Measurements from ENCODE around the gene SCN5A. TPM values are rescaled to one million over a fixed set of nuclear protein-coding genes. Genes with fewer than 3 reads are reported as not detected.
A peak's percentile ranks its signal among the peaks of the same experiment; 100 is the strongest.

SCN5A gene
- total and polyA plus RNA-seq, 10 donors = 0.02 to 1.2 (median 0.17) TPM; not detected in 3

DNA sequence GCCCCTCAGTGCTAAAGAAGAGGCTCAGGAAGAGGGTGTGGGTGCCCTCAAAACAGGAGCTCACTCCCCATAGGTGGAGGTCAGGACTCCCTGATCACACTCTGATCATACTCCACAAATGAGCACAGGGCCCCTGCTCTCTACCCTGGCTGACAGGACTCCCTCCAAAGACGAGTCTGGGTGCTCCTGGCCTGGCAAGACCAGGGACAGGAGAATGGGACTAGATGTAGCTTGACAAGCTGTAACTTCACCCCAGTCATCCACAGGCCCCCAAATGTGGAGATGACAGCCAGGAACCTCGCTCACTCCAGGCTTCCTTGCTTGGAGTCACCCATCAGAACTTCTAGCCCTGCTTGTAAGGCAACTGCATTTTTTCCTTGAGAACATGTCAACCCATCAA lies 11.1 kb downstream of the SCN5A start:
- DNase-seq = peak; percentile 56
- WGBS, 5 donors = 63 to 79% (median 78%) methylated on average over 2 of the region's 2 CpGs
- TF ChIP-seq, protein P1, sequence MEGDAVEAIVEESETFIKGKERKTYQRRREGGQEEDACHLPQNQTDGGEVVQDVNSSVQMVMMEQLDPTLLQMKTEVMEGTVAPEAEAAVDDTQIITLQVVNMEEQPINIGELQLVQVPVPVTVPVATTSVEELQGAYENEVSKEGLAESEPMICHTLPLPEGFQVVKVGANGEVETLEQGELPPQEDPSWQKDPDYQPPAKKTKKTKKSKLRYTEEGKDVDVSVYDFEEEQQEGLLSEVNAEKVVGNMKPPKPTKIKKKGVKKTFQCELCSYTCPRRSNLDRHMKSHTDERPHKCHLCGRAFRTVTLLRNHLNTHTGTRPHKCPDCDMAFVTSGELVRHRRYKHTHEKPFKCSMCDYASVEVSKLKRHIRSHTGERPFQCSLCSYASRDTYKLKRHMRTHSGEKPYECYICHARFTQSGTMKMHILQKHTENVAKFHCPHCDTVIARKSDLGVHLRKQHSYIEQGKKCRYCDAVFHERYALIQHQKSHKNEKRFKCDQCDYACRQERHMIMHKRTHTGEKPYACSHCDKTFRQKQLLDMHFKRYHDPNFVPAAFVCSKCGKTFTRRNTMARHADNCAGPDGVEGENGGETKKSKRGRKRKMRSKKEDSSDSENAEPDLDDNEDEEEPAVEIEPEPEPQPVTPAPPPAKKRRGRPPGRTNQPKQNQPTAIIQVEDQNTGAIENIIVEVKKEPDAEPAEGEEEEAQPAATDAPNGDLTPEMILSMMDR (IDR thresholded peaks at IDR 0.05 in 8 of 11, conservative IDR thresholded peaks at IDR 0.05 in 3 of 11) = no peak
- no peak overlapping the region for H3K27ac ChIP-seq
- no peak overlapping the region for H3K4me3 ChIP-seq
- intact Hi-C loops (cut with DNase I; ENCODE audit: low total_unique reads) = no loop called here
- H3K4me1 ChIP-seq = no peaks in the 10 kb centered on the region
- H3K9me3 ChIP-seq = no peaks in the 10 kb centered on the region
- H3K36me3 ChIP-seq = no peaks in the 10 kb centered on the region
- H3K27me3 ChIP-seq (replicated peaks in 1 of 7) = peaks cover 0 to 48% (median 0%) of the 10 kb centered on the region in 7 donors

DNA sequence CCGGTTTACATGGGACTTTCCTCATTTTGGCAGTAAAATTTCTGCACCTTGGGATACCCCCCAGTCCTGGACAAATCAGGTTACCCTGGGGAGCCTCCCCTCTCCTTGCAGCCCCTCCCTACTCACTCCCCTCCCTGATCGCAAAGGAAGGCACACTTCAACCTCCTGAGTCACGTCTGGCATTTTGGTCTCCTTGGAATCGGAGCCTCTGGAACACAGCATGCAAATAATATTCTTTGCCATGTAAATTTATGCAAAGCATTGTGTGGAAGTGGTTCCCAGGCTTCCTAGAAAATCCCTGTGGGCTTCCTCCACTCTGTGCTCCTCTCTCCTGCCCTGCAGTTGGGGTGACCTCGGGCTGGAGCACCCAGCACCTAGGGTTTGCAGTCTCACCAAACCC lies 11.6 kb downstream of the SCN5A start:
- 59 to 71% (median 70%) methylated on average over 4 to 5 of the region's 5 CpGs for WGBS, 5 donors
- TF ChIP-seq POLR2A (IDR thresholded peaks at IDR 0.05) (no peak), POLR2AphosphoS5 (IDR thresholded peaks at IDR 0.05) (no peak)
- TF ChIP-seq, protein P1 (IDR thresholded peaks at IDR 0.05 in 8 of 11, conservative IDR thresholded peaks at IDR 0.05 in 3 of 11) = no peak
- peaks cover 0 to 47% (median 0%) of the 10 kb centered on the region in 7 donors for H3K27me3 ChIP-seq (replicated peaks in 1 of 7)
- no peaks in the 10 kb centered on the region for H3K36me3 ChIP-seq
- no peak for DNase-seq
- no peak overlapping the region for H3K27ac ChIP-seq
- H3K9me3 ChIP-seq = no peaks in the 10 kb centered on the region
- H3K4me1 ChIP-seq = no peaks in the 10 kb centered on the region
- H3K4me3 ChIP-seq = no peak overlapping the region
- intact Hi-C loops (cut with DNase I; ENCODE audit: low total_unique reads) = no loop called here

DNA sequence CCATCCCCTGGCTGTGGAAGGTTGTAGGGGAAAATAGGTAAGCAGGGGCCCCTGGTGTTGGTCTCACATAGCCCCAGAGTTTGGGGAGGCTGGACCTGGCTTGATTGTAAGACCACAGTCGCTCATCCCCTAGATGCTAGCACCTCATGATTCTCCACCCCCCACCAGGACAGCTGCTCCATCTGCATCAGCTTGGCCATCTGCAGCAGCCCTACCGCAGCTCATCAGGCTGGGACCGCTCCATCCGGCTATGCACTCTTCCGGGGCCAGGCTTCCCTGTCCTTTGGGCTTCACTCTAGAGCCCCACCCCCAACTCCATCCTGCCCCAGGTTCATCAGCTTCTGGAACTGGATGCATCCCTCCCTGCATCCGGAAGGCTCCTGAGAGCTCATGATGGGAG lies 12.6 kb downstream of the SCN5A start:
- H3K9me3 ChIP-seq = no peaks in the 10 kb centered on the region
- no peak for TF ChIP-seq POLR2AphosphoS5 (IDR thresholded peaks at IDR 0.05)
- TF ChIP-seq, protein P1 (IDR thresholded peaks at IDR 0.05 in 8 of 11, conservative IDR thresholded peaks at IDR 0.05 in 3 of 11) = no peak
- TF ChIP-seq POLR2A (IDR thresholded peaks at IDR 0.05) = no peak
- H3K27ac ChIP-seq = no peak overlapping the region
- H3K4me1 ChIP-seq = no peaks in the 10 kb centered on the region
- H3K36me3 ChIP-seq = no peaks in the 10 kb centered on the region
- H3K4me3 ChIP-seq = no peak overlapping the region
- intact Hi-C loops (cut with DNase I; ENCODE audit: low total_unique reads) = no loop called here
- H3K27me3 ChIP-seq (replicated peaks in 1 of 7) = peaks cover 0 to 42% (median 0%) of the 10 kb centered on the region in 7 donors
- 77 to 86% (median 82%) methylated on average over 6 of the region's 6 CpGs for WGBS, 5 donors
- peak; percentile 49 for DNase-seq

DNA sequence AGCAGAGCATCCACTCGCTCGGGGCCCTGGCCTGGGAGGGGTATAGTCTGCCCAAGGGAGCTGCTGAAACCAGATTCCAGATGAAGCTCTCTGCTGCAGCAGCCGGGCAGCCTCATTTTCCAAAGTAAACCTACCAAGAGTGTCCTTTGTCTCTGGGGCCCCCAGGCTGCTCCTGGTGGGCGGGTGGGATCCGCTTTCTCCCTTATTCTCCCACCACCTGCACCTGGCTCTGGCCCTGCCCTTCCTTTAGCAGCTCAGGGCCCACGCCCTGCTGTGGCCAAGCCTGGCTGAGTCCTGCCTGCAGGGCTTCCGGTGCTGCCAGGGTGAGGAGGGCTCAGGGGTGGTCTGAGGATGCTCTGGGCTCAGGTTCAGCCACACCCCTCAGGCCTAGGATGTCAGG lies 13.0 kb downstream of the SCN5A start:
- H3K27me3 ChIP-seq (replicated peaks in 1 of 7) = peaks cover 0 to 37% (median 0%) of the 10 kb centered on the region in 7 donors
- no peak for TF ChIP-seq POLR2AphosphoS5 (IDR thresholded peaks at IDR 0.05)
- TF ChIP-seq POLR2A (IDR thresholded peaks at IDR 0.05) = no peak
- TF ChIP-seq, protein P1 (IDR thresholded peaks at IDR 0.05 in 8 of 11, conservative IDR thresholded peaks at IDR 0.05 in 3 of 11) = no peak
- no peaks in the 10 kb centered on the region for H3K4me1 ChIP-seq
- no peaks in the 10 kb centered on the region for H3K36me3 ChIP-seq
- H3K9me3 ChIP-seq = no peaks in the 10 kb centered on the region
- H3K4me3 ChIP-seq = no peak overlapping the region
- no peak overlapping the region for H3K27ac ChIP-seq
- whole genome bisulfite sequencing, 5 donors = 75 to 89% (median 78%) methylated on average over 6 to 7 of the region's 7 CpGs
- intact Hi-C loops (cut with DNase I; ENCODE audit: low total_unique reads) = no loop called here
- peak; percentile 64 for DNase-seq
